NCI-H524 (cell line): ENCODE results near the gene SLC15A5.

Source experiments
- DNase-seq, 2 experiments: peaks; one replicate each; lab custom pipeline; 2025; lab: John Stamatoyannopoulos, UW

The SLC15A5 gene

GRCh38 chr12:16260206-16260605, 17.3 kb downstream of the SLC15A5 start:
- no peak for DNase-seq

GRCh38 chr12:16258963-16259362, 18.5 kb downstream of the SLC15A5 start:
- no peak for DNase-seq

GRCh38 chr12:16246264-16246663, 31.2 kb downstream of the SLC15A5 start:
- DNase-seq = no peak

GRCh38 chr12:16245209-16245608, 32.3 kb downstream of the SLC15A5 start:
- no peak for DNase-seq

GRCh38 chr12:16243487-16244412, 33.7 kb downstream of the SLC15A5 start:
- DNase-seq = no peak

GRCh38 chr12:16241346-16241745, 36.1 kb downstream of the SLC15A5 start:
- no peak for DNase-seq

- DNase-seq = no peak
These were observed 38.8 kb downstream of the SLC15A5 start for GRCh38 chr12:16238661-16239060.

- DNase-seq = no peak
These were observed 47.8 kb downstream of the SLC15A5 start for GRCh38 chr12:16229676-16230075.

- no peak for DNase-seq
These were observed 49.4 kb downstream of the SLC15A5 start for GRCh38 chr12:16228067-16228466.

GRCh38 chr12:16225692-16226091, 51.8 kb downstream of the SLC15A5 start:
- no peak for DNase-seq

- no peak for DNase-seq
These were observed 53.3 kb downstream of the SLC15A5 start for GRCh38 chr12:16224196-16224595.

GRCh38 chr12:16221776-16222175, 55.7 kb downstream of the SLC15A5 start:
- DNase-seq = no peak

- DNase-seq = no peak
These were observed 57.4 kb downstream of the SLC15A5 start for GRCh38 chr12:16220120-16220519.

- no peak for DNase-seq
These were observed 58.3 kb downstream of the SLC15A5 start for GRCh38 chr12:16218934-16219751.

GRCh38 chr12:16218234-16218633, 59.3 kb downstream of the SLC15A5 start:
- DNase-seq = no peak

GRCh38 chr12:16211731-16212130, 65.8 kb downstream of the SLC15A5 start:
- no peak for DNase-seq

GRCh38 chr12:16198884-16199283, 78.6 kb downstream of the SLC15A5 start:
- DNase-seq = no peak

- no peak for DNase-seq
These were observed 79.9 kb downstream of the SLC15A5 start for GRCh38 chr12:16197600-16197999.

- peak; percentile 21 to 74 for DNase-seq
These were observed 87.6 kb downstream of the SLC15A5 start for GRCh38 chr12:16189849-16190248.

- DNase-seq = no peak
These were observed 89.8 kb downstream of the SLC15A5 start for GRCh38 chr12:16187660-16188059.

GRCh38 chr12:16184681-16185080, 92.8 kb downstream of the SLC15A5 start:
- DNase-seq = no peak

- DNase-seq = no peak
These were observed 93.9 kb downstream of the SLC15A5 start for GRCh38 chr12:16183541-16183940.

GRCh38 chr12:16175840-16176239, 101.6 kb downstream of the SLC15A5 start:
- no peak for DNase-seq
